ENCODE measurements around the gene TPRN. TPM values are rescaled to one million over a fixed set of nuclear protein-coding genes. Genes with fewer than 3 reads are reported as not detected.

The TPRN gene
- total and polyA plus RNA-seq, 2 donors (not counting 3 experiments of a cell fraction or from before 2014, with no cell fraction given) = 4.3 to 12.4 TPM

DNA sequence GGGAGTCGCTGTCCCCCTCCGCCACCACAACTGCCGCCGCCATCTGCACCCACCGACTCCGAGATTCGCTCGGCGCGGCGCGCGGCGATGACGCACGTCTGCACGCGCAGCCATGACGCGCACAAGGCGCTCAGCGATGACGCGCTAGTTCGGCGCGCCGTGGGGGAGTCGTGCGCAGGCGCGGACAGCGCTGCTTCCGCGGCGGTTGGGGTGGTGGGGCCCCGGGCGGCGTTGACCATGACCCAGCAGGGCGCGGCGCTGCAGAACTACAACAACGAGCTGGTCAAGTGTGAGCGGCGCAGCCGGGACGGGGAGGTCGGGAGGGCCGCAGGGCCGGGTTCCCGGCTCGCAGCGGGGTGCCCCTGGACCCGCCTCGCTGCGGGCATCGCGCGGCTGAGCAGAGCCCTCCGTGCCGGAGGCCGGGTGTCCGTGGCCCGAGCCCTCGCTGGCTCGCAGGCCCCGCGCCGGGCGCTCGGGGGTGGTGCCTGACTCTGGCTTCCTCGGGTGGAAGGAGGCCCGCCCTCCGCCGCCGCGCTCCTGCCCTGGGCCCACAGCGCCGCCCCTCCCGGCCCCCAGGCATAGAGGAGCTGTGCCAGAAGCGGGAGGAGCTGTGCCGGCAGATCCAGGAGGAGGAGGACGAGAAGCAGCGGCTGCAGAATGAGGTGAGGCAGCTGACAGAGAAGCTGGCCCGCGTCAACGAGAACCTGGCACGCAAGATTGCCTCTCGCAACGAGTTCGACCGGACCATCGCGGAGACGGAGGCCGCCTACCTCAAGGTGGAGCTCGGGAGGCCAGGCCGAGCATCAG, 11.8 kb downstream of the TPRN start, which contains the start of the genes ANAPC2 and SSNA1:
ANAPC2 (minus strand) TSS at position 71 of the 807 bp plus-strand sequence; CDS start at position 43, 28 bp downstream.
SSNA1 (plus strand) TSS at position 187 of the 807 bp plus-strand sequence; CDS start at position 238, 51 bp downstream.
- peak; percentile 80 for TF ChIP-seq POLR2A (IDR thresholded peaks at IDR 0.05; ENCODE audit: low read depth, low read length)
- peak; percentile 98 for TF ChIP-seq POLR2AphosphoS5 (IDR thresholded peaks at IDR 0.05; ENCODE audit: insufficient read depth, low read depth, low read length)
- peak; percentile 79 for TF ChIP-seq MYC (IDR thresholded peaks at IDR 0.05; ENCODE audit: low read depth, low read length)
- no peak for TF ChIP-seq GATA2 (IDR thresholded peaks at IDR 0.05; ENCODE audit: insufficient read depth, insufficient read length, low read depth, low read length)
- TF ChIP-seq, protein P1, sequence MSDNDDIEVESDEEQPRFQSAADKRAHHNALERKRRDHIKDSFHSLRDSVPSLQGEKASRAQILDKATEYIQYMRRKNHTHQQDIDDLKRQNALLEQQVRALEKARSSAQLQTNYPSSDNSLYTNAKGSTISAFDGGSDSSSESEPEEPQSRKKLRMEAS (IDR thresholded peaks at IDR 0.05; ENCODE audit: insufficient read depth, insufficient read length) = peak; percentile 76
- peak; percentile 49 for TF ChIP-seq JUN (IDR thresholded peaks at IDR 0.05; ENCODE audit: borderline replicate concordance, insufficient read depth, insufficient read length, low read depth)
- no peak for TF ChIP-seq FOS (IDR thresholded peaks at IDR 0.05; ENCODE audit: borderline replicate concordance, insufficient read depth, low read length)
- TF ChIP-seq EZH2 (IDR thresholded peaks at IDR 0.05; ENCODE audit: borderline replicate concordance, low read depth, low read length, severe bottlenecking) = no peak
- TF ChIP-seq, protein P2, sequence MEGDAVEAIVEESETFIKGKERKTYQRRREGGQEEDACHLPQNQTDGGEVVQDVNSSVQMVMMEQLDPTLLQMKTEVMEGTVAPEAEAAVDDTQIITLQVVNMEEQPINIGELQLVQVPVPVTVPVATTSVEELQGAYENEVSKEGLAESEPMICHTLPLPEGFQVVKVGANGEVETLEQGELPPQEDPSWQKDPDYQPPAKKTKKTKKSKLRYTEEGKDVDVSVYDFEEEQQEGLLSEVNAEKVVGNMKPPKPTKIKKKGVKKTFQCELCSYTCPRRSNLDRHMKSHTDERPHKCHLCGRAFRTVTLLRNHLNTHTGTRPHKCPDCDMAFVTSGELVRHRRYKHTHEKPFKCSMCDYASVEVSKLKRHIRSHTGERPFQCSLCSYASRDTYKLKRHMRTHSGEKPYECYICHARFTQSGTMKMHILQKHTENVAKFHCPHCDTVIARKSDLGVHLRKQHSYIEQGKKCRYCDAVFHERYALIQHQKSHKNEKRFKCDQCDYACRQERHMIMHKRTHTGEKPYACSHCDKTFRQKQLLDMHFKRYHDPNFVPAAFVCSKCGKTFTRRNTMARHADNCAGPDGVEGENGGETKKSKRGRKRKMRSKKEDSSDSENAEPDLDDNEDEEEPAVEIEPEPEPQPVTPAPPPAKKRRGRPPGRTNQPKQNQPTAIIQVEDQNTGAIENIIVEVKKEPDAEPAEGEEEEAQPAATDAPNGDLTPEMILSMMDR (IDR thresholded peaks at IDR 0.05; ENCODE audit: extremely low read depth in 1 of 2, insufficient read depth in 1 of 2, low read depth in 1 of 2, low read length in 2 of 2) = peak; percentile 32 to 40
- no TSS peak for BruUV-seq (replicated peaks)
- peak within 1 kb of the TSS; percentile 62 for H3K4me2 ChIP-seq (ENCODE audit: insufficient read depth, low read length)
- H3K36me3 ChIP-seq (ENCODE audit: control insufficient read depth in 2 of 2, extremely low read depth in 1 of 2, insufficient read depth in 2 of 2, low read length in 2 of 2) = peaks cover 0 to 32% of the 10 kb centered on the region in 2 experiments
- peaks cover 17% of the 10 kb centered on the region for H3K4me1 ChIP-seq (ENCODE audit: control insufficient read depth, extremely low read depth, insufficient read depth, low read length)
- peaks cover 33% of the 10 kb centered on the region for H3K79me2 ChIP-seq (ENCODE audit: control insufficient read depth, insufficient read depth, low read length)
- peak within 1 kb of the TSS; percentile 61 for H3K9ac ChIP-seq (replicated peaks; ENCODE audit: extremely low read depth, insufficient read depth, low read length)
- POLR2A ChIA-PET = interaction anchor here (0.7 to 1.8 kb wide), 5 partner anchors 10 to 73 kb away, joined by 3 to 7 read pairs (median 4); partner anchors contain the start of genes NDOR1, TMEM203 and TPRN
- dilution Hi-C loops (cut with MboI; ENCODE audit: extremely low pct_ligation_motif_present, low sequenced_read_pairs) (no loop called here), intact Hi-C loops (cut with micrococcal nuclease) (loop anchor here (1.0 to 2.0 kb wide), 3 partner anchors 12 to 35 kb away; partner anchors contain the start of genes NDOR1, TMEM203 and TPRN)
- DNase-seq (ENCODE audit: low read depth, low spot score) (peak; percentile 95), FAIRE-seq (peak; percentile 88)
- no peaks in the 10 kb centered on the region for H3K9me1 ChIP-seq (replicated peaks; ENCODE audit: control insufficient read depth, extremely low read depth, insufficient read depth, low read length)
- H4K20me1 ChIP-seq (replicated peaks; ENCODE audit: control insufficient read depth, extremely low read depth, insufficient read depth, low read length) = no peaks in the 10 kb centered on the region
- peak within 1 kb of the TSS; percentile 73 for H2AFZ ChIP-seq (ENCODE audit: low read depth, low read length)
- H3K27ac ChIP-seq (ENCODE audit: insufficient read depth, low read depth, low read length) = peak within 1 kb of the TSS; percentile 48
- no peaks in the 10 kb centered on the region for H3K27me3 ChIP-seq (ENCODE audit: control insufficient read depth in 2 of 2, insufficient read depth in 2 of 2, low read length in 2 of 2)
- no peaks in the 10 kb centered on the region for H3K9me3 ChIP-seq (replicated peaks; ENCODE audit: control insufficient read depth, insufficient read depth, low read length)
- H3K4me3 ChIP-seq (replicated peaks in 1 of 3; ENCODE audit: insufficient read depth in 1 of 3, low read depth in 1 of 3, low read length in 3 of 3) = peak within 1 kb of the TSS; percentile 57 to 86 (median 64)
- CTCF ChIA-PET = interaction anchor here (0.9 to 3.1 kb wide), 21 partner anchors 9 to 160 kb away, joined by 3 to 30 read pairs (median 4); partner anchors contain the start of genes GRIN1, MAN1B1, NDOR1 and RNF208
